Activated T-helper 1 cell treated with Interleukin-2 at 50 U/mL for 16 hours (primary cell): Measurements from ENCODE around the gene CR1.
A peak's percentile ranks its signal among the peaks of the same experiment; 100 is the strongest.
"Not testable (repeated sequence)": the region's sequence is repeated elsewhere in the genome, so short reads cannot be mapped to it uniquely, and the experiment has no call there.

Experiments used
- DNase-seq: peaks from one replicate; pipeline ENCODE4 v3.0.0-alpha.2; 2020; ENCODE audit warnings: low read depth

Gene CR1

DNA sequence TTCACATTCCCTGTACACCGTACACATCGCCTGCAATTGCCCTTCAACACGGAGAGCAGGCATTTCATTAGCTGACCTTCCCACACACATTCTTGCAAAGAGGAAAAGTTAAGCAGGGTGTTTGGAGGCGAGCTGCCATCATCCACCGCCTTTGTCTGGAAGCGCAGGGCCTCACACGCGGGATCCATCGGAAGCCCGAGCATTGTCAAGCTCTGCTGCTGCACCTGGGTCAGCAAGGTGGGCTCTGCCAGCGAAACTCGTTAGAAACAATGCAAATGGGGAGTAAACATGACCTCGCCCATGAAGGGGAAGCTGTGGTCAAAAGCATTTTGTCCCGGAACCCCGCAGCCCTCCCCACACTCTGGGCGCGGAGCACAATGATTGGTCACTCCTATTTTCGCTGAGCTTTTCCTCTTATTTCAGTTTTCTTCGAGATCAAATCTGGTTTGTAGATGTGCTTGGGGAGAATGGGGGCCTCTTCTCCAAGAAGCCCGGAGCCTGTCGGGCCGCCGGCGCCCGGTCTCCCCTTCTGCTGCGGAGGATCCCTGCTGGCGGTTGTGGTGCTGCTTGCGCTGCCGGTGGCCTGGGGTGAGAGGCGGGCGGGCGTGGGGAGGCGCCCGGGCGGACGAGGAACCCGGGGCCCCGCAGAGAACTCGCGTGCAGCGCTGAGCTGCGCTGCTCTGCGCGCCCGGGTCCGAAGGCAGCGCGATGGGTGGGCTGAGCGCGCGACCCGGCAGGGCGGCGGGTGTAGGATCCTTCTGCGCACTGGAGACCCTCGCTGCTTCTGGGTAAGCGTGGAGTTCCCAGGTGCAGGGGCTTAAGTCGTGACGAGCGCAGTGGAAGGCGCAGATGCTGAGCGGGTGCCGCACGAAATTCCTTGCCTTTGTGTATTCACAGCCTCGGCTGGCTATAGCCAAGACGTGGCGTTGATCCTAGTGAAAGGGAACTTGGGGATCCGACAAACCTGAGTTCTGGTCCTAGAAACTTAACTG, at the start of gene CR1:
Gene CR1 (plus strand): TSS at position 357 of the 992 bp plus-strand sequence. CDS start 111 bp downstream, at position 468.
- DNase-seq: peak; percentile 9

DNA sequence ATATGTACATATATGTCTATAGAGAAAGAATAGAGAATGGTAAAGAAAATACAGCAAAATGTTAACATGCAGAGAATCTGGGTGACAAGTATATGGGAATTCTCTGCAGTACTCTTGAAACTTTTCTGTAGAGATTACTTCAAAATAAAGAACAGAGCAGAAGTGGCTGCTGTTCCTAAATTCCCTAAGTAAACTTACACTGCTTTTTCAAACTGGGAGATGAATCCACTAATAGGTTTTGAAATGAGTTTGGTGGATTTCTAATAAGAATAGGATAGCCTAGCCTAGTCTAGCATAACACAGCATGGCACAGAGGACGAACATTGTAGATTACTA, 42.3 kb upstream of the CR1 start:
- no peak for DNase-seq

DNA sequence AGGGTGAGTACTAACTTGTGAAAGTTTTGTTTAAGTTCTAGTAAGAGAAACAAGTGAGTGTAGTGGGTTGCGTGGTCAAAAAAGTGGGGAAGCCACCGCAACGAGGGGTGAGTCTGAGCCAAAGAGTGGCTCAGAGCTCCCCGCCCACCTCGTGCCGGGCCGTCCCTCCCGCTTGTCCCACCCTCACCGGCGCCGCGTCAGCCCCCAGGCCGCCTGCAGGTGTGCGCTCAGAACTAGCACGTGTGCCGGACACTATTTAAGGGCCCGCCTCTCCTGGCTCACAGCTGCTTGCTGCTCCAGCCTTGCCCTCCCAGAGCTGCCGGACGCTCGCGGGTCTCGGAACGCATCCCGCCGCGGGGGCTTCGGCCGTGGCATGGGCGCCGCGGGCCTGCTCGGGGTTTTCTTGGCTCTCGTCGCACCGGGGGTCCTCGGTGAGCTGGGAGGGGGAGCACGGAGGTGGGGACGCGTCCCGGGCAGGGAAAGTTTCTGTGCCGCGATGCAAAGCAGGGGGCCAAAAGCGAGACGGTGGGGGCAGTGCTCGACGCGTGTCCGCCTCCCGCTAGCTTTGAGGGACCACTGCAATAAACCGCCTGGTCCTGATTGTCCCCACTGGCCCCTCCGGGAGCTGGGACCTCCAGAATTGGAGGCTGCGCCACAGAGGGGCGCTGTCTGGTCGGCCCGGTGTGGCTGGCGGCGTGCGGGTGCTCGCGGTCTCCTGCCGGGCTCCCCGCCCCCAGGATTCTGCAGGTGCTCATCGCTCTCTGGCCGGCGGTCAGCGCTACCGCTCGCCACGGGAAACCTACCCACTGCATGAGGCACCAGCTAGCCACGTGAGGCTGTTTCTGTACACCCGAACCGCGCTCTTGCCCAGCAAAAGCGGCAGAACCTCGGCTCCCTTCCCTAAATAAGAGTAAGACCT, 41.7 kb upstream of the CR1 start, which contains the start of gene CR2:
Gene CR2 (plus strand): TSS at position 283 of the 919 bp plus-strand sequence. CDS start 91 bp downstream, at position 374.
- no peak for DNase-seq

DNA sequence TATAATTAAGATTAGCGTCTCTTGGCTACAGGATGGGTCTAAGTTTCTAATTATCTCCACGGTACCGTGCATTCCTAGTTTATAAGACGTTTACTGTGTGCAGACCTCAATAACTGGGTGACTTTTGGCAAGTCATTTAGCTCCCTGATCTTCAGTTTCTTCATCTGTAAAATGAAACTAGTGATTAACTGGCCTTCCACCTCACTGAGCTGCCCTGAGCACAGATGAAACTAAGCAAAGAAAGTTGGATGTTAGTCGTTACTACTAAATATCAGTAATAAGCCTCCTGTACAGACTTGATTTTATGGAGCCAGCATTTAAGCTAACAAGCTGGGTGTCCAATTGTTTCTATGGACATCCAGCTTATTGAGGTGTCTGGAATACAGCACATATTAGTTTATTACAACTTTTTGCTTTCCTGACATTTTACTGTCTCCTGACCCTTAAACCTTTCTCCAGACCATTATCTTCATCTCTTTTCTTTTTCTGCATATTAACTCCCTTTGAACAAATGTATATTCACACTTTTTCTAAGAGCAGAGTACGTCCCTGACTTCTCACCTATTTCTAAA, 40.7 kb upstream of the CR1 start:
- no peak for DNase-seq

DNA sequence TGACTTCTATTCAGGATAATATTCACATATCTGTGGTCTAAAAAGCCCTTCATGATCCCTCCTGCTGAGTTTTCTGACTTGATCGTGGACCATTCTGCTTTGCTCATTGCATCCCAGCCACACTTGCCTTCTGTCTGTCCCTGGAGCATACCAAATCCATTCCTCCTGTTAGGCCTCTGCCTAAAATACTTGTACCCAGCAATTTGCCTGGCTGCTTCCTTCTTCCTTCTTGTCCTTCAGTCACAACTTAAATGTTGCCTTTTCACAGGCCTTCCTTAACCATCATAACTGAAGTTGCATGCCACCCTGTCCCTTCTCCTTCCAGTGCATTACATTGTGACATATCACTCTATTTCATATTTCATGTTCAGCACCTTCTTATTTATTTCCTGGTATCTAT, 37.5 kb upstream of the CR1 start:
- DNase-seq: no peak

DNA sequence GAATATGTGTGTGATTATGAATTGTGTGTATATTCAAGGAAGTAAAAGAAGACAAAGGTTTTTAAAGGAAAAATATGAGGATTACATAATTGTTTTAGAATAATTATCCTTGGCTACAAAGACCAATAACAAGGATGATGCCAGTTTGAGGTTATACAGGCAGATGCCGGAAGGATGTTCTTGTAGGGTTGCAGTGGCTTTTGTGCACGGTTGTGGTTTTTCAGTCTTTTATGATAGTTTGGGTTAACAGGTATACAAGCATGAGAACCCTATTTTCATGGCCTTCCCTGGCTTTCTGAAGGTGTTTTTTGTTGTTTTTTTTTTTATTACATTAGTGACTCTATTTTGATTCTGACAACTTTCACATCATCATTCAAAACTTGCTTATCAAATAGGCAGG, 36.9 kb upstream of the CR1 start:
- DNase-seq: no peak

DNA sequence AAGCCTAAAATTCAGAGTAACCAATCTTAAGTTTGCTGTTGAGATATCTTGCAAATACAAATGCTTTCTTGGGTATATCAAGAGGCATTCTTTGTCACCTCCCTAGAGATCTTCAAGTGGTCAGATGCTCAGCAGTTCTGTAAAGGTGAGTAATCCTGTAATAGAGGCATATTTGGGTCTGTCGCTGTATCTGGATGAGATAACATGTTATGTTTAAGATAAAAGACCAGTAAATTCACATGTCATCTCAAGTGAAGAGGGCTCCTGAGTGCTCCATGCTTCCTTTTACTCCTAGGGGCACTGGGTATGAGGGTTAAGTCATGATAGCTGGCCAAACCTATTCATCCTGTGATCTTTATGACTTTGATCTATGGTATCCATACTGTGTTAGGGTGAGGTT, 34.3 kb upstream of the CR1 start:
- no peak for DNase-seq

DNA sequence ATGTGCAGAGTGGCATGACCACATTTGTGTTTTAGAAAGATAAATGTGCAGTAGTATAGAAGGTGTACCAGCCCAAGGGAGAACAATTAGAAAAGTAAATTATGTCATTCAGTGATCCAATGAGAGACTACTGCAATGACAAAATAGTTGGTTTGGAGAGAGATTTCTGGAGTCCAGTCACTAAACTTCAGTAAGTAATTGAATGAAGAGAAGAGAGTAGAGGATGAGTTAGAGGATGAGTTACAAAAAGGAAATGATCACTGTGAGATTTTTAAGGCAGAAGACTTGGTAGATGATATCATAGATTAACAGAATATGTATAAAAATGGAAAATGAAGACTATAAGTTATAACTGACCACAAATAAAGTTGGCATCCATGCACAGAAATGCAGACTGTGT, 33.4 kb upstream of the CR1 start:
- no peak for DNase-seq

DNA sequence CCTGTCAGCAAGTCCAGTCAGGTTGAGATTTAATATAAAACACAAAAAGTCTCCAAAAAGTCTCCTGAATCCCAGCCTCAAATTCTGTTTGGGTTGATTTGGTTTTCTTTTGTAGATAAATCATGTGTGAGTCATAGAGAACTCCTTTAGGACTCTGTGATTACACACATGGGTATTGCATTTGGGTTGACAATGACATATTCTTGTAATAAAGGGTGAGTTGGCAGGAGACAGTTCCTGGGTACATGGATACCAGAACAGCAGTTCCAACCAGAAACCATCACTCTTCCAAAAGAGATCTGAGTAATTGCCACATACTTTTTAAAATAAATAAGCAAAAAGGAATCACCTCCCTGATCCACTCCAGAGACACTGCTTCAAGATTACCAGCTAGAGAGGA, 32.9 kb upstream of the CR1 start:
- DNase-seq: no peak

DNA sequence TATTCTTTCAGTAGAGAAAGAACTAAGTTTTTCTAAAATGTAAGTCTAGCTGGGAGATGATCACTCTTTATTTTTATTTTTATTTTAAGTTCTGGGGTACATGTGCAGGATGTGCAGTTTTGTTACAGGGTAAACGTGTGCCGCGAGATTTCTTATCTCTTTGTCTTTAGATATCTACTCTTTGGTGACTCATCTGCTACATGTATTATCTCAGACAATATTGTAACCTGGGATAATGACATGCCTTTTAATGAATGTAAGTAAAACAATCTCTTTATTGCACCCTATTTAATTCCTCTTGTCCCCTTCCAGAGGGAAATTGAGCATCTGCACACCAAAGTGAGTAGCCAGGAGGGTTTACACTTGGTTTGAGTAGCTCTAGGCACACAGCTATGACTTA, 32.4 kb upstream of the CR1 start:
- no peak for DNase-seq

DNA sequence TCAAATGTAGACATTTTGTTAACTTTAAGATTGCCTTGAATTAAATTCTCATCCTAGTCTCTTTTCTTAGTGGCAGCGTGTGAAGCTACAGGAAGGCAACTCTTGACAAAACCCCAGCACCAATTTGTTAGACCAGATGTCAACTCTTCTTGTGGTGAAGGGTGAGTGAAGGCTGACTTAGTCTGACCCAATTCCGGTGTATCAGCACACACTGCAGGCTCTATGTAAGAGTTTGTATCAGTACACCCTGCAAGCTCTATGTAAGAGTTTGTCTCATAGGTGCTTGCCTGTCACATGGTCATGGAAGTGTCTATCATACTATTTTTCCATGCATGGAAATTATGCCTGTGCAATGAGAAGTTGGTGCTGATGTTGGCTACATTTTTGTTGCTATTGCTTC, 25.0 kb upstream of the CR1 start:
- DNase-seq: no peak

DNA sequence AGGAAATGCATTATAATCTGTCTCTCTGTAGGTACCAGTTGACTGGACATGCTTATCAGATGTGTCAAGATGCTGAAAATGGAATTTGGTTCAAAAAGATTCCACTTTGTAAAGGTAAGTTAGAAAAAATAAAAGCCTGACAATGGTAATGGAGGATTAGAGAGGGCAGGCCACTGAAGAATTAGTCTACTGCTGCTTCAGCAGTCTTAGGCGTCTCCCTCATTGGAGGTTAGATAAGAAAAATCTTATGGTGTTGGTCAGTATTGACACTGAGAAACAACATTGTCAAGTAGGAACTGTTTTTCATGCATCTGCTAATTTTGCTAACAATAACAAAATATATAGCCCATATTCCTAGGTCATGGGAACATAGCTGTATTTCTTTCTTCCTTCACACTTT, 21.7 kb upstream of the CR1 start:
- no peak for DNase-seq

DNA sequence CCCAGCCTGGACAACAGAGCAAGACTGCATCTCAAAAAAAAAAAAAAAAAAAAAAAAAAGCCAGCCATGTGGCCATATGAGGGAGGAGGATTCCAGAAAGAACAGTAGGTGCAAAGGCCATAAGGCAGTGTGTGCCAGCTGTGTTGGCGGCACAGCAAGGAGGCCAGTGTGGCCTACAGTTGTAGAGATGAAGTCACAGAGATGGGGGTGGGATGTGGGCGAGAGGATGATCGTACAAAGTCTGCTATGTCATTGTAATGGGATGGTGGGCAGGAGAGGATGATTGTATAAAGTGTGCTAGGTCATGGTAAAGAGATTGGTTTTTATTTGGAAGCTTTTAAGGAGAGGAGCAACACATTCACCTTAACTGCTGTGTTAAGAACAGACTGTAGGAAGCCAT, 9.8 kb upstream of the CR1 start:
- DNase-seq: no peak

DNA sequence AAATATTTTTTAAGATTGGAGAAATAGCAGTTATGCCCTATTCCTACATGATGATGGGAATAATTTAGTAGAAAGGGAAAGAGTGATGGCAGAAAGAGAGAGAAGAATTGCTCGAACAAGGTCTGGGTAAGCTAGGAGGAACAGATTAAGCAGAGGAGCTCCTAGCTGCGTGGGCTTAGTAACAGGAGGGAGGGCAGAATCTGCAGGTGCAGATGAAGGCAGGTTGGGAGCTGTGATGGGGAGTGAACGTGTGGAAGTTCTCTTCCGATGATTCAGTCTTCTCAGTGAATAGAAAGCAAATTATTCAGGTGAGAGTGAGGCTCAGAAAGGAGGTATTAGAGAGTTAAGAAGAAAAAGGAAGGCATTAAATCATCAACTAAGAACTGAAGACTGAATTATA, 8.3 kb upstream of the CR1 start:
- DNase-seq: no peak

DNA sequence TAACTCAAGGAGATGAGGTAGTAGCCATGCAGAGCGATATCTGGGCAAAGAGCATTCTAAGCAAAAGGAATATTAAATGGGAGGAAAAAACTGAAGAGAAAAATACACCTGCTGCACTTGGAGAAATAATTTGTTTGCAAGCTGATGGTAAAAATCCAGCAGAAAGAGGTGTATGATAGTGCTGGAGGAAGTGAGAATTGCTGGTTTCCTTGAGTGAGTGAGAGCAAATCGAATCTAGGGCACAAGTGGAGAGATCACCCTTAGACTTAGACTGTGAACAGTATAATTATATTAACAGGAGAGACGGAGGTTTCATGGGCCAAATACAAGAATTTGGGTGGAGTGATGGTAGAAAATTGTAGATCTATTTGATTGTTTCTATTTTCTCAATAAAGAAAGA, 2.7 kb upstream of the CR1 start:
- DNase-seq: no peak

DNA sequence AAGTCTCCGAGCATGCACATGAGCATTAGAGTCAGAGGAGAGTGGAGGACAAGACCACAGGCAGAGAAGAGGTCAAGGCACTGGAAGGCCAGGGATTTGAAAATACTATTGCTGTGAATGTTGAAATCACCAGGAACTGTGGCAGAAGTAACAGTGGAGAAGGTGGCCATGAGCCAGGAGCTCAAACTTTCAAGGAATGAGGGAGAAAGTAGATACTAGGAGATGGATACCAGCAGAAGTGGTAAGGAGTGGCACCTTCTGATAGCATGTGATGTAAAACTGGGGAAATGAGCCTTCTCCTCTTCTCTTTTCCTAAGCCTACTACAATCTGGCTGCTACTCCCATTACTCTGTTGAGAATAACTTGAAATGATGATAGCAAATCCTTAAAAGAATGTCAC, 1.8 kb upstream of the CR1 start:
- DNase-seq: no peak

DNA sequence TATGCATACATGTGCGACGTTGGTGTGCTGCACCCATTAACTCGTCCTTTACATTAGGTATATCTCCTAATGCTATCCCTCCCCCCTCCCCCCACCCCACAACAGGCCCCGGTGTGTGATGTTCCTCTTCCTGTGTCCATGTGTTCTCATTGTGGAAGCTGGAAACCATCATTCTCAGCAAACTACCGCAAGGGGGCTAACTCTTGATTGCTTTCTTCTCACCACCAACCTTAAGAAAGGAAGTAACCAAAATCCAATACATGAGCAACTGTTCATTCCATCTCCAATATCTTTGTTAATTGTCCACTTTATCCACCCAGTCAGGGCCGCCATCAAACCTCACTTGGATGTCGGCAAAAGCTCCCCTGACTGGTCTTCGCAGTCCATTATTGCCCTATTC, 676 bp upstream of the CR1 start:
- DNase-seq: not testable (repeated sequence)

DNA sequence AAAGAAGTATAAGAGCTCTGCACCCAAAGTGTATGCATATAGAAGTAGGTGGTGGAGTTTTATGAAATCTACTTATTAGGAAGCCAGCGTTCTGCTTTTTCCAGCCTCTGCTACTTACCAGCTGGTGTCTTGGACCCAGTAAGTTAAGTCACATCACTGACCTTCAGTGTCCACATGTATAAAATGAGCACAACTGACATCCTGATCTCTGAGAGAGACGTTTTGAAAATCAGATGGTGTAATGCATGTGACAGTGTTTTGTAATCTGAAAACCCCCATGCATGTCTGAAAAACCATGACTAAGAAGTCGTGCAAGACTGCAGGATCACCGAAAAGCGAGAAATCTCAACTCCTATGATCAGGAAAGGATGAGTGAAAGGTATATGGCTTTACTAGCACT, 2.0 kb downstream of the CR1 start:
- no peak for DNase-seq

DNA sequence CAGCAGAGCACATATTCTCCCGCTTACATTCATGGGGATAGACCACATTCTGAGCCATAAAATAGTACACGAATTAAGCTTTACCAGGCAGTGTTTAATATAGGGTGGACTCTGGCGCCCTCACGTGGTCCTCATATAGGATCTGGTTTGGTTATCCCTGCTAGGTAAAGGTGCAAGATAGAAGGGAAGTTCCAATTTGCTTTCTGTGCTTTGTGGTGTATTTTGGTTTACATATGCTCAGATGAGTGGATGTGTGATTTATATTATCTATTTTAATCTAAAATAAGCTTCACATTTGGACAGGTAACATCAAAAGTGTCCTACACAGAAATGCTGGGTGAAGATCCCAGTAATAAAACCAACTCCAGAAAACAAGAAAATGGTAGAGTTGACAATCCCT, 3.6 kb downstream of the CR1 start:
- peak; percentile 22 for DNase-seq

DNA sequence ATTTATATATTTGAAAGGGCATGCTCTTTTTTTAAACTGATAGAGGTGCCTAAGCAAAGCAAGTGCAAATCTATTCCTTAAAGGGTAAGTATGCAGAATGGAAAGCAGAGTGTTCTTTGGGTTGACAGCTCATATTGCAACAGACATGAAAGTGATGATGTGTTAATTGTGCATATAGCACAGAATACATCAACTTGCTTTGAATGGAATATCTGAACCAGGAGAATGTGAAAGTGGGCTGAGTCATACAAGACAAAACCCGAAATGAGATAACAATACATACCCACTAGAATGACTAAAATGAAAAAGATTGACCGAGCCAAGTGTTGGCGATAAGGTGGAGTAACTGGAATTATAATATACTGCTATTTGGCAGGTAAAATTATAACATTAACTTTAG, 4.3 kb downstream of the CR1 start:
- no peak for DNase-seq

DNA sequence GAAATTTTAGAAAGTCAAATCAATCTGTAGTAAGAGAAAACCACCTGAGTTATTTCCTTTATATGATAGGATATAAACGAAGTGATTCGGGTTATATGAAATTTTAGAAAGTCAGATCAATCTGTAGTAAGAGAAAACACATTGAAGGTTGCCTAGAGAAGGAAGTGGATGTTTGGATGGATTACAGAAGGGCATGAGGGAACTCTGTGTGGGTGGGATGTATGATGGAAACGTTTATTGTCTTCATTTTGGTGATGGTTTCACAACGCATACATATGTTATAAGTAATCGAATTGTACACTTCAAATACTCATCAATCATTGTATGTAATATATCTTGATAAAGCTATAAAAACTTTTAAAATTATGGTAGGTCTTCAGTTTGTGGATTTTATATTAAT, 5.1 kb downstream of the CR1 start:
- DNase-seq: no peak

DNA sequence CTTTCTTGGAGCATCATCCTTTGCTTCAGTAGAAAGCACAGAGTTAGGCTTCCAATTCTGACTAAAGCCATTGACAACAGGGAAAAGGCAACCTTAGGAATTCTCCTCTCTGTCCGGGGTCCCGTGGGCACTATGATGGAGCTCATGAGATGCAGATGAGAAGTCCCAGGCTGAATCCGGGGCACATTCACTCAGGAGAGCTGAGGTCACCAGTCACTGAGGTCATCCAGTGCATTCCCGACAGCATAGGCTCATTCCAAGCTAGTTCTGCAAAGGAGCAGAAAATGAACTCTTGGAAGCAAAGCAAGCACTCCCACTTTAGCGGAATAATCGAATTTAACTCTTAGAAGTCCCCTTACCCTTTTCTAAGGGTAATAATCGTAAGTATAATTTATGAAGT, 6.8 kb downstream of the CR1 start:
- DNase-seq: no peak

DNA sequence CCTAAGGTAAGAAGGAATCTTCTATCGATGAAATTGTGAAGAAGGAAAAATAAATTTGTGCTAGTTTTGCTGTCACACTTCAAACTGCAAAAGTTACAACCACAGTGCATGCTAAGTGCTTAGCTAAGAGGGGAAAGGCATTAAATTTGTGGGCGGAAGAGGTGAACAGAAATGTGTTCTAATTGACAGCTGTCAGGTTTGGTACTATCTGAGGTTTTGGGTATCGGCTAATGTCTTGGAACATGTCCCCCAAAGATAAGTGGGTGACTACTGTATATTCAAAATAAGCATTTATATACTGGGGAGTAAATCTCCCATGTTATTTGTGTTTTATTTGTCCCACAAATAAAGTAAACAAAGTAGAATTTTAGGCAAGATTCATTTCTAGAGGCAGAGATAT, 8.0 kb downstream of the CR1 start:
- DNase-seq: no peak
